T1000 (cell line): ENCODE results near the gene CD99.
"Not testable (repeated sequence)": the region's sequence is repeated elsewhere in the genome, so short reads cannot be mapped to it uniquely, and the experiment has no call there.

Experiments
- DNase-seq: peaks from one replicate; lab custom pipeline; 2025; ENCODE audit warnings: mixed read lengths; lab: John Stamatoyannopoulos, UW

CD99 gene

DNA sequence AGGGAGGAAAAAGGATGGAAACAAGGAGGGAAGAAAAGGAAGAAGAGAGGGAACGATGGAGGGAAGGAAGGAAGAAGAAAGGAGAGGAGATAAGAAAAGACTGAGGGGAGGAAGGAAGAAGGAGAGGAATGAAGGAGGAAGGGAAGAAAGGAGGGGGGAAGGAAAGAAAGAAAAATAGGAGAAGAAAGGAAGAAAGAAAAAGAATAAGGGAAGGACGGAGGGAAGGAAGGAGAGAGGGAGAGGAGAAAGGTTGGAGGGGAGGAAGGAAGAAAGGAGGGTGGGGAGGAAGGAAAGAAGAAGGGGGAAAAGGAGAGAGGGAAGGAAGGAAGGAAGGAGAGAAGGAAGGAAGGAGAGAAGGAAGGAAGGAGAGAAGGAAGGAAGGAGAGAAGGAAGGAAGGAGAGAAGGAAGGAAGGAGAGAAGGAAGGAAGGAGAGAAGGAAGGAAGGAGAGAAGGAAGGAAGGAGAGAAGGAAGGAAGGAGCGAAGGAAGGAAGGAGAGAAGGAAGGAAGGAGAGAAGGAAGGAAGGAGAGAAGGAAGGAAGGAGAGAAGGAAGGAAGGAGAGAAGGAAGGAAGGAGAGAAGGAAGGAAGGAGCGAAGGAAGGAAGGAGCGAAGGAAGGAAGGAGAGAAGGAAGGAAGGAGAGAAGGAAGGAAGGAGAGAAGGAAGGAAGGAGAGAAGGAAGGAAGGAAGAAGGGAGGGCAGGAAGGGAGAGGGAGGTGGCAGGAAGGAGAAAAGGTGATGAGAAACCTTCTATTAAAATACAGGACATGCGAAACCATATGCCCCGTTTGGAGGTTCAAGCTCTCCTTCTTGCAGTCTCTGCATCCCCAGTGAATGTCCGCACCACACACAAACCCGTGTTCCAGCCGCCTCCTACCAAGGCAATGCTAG, 82.3 kb downstream of the CD99 start:
- not testable (repeated sequence) for DNase-seq

DNA sequence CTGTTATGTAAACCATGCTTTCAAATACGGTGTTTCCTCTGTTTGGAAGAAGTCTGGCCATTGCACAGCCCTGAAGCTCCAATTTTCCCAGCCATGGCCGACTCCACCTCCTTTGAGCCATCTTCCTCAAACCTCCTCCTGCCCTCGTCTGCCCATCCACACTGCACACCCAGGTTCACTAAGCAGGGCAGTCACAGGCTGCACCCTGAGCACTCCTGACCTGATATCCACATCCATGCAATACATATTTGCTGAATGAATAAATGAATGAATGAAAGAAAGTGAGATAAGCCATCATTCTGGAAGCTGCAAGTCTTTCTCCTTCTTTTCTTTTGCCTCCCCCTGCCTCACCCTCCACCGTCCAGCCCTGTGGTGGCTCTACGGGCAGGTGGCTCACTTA, 83.0 kb downstream of the CD99 start:
- no peak for DNase-seq

DNA sequence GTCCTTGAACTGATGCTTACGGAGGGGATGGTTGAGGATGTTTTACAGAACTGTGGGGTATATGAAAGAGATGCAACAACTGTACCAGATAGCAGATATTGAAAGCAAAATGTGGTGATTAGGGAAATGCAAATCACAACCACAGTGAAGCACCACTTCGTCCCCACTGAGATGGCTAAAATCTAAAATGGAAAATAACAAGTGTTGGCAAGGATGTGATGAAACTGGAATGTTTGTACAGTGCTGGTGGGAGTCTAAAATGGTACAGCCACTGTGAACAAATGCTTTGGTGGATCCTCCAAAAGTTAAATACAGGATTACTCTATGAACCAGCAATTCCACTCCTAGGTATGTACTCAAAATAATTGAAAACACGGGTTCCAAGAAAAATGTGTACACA, 83.7 kb downstream of the CD99 start:
- DNase-seq: no peak

DNA sequence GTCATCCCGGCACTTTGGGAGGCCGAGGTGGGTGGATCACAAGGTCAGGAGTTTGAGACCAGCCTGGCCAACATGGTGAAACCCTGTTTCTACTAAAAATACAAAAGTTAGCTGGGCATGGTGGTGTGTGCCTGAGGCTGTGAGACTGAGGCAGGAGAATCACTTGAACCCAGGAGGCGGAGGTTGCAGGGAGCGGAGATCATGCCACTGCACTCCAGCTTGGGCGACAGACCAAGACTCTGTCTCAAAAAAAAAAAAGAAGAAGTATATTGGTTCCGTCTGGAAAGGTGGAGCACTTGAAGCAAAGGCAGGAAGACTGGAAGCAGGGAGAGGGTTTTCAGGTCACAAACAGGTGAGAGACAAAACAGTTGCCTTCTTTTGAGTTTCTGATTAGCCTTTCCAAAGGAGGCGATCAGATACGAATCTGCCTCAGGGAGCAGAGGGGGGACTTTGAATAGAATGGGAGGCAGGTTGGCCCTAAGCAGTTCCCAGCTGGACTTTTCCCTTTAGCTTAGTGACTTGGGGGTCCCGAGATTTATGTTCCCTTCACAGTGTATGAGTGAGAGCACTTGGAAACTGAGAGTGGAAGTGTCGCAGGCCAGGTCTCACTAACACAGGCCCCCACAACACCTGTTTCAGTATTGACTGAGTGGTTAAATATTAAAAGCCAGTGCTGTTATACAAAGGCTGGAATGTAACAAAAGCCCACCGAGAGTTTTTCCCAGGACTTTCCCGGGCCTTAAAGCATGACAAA, 89.6 kb downstream of the CD99 start:
- DNase-seq: not testable (repeated sequence)

DNA sequence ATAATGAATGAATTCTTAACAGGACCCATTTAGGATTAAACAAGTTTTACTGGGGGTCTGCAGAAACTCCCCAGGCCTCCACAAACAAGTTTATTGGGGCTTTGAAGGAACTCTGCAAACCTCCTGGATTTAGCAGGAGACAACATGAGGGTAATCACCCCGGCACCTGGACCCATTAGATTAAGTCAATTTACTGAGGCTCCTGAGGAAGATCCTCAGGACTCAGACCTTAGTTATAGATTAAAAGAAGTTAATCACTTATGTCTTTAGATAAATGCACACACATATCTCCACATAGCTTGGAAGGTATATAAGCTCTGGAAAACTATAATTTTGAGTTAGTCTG, 90.1 kb downstream of the CD99 start:
- no peak for DNase-seq

DNA sequence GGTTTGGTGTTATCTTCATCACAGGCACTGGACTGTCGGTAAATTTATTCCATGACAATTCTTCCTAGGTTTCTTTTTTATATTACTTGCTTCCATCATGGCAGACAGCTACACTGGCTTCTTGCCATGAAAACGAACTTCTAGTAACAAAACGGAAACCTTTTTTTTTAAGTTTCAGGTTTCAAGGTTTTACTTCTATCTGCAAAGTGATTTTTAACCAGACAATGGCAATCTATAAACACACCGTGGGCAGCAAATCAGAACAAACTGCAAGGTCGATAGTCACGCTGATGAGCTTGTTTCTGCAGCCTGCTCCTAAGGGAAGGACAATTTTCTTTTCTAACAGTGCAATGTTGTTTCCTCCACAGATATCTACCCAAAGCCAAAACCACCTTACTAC, 90.6 kb downstream of the CD99 start:
- DNase-seq: no peak

DNA sequence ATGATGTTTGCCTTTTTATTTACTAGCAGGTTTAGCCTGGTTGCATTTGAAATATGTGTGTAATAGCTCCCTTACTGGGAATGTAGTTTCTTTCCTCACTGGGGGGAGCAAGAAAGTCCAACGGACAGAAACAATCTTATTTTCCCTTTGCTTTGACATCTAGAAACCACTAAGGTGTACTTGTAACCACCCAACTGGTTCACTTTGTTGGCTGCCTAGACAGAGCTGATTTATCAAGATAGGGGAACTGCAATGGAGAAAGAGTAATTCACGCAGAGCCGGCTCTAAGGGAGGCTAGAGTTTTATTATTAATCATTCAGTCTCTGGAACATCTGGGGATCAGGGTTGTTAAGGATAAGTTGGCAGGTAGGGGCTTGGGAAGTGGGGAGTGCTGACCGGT, 91.1 kb downstream of the CD99 start:
- DNase-seq: no peak

DNA sequence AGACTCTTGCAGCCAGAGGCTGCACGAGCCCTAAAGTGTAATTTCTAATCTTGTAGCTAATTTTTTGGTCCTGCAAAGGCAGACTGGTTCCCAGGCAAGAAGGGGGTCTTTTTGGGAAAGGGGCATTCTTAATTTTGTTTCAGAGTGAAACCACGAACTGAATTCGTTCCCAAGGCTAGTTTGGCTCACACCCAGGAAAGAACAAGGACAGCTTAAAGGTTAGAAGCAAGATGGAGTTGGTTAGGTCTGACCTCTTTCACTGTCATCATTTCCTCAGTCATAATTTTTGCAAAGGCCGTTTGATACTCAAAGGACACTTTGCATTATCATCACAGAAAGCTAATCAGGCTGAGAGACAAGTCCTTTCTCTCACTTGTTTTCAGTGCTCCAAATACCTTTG, 91.7 kb downstream of the CD99 start:
- DNase-seq: no peak

DNA sequence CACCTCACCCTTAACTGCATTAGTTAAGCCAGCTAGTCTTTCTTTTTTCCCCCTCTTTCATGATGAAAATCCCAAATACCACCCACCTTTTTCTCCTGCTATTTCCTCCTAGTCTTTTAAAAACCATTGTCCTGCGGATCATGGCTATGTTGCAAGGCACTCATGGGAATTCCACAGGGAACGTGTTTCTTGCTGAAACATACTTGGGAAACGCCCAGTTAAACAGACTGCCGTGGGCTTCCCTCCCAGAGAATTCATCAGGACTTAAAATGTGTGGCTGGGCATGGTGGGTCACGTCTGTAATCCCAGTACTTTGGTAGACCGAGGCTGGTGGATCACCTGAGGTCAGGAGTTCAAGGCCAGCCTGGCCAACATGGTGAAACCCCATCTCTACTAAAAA, 92.9 kb downstream of the CD99 start:
- no peak for DNase-seq

DNA sequence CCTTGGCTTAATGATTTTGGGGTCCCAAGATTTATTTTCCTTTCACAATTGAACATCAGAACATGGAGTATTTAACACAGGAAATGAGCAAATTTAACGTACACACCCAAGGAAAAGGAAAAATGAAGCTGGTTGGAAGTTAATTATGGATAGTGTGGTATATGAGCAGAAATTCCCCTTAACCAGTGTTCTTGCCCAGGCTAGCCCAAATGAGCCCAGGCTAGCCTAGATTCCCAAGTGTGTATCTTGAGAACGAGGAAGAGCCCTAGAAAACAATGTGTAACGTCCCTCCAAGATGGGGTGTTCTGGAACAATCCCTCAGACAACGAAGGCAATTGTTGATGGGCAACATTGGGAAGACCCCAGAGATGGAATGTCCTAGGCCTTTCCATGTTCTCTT, 94.4 kb downstream of the CD99 start:
- DNase-seq: no peak

DNA sequence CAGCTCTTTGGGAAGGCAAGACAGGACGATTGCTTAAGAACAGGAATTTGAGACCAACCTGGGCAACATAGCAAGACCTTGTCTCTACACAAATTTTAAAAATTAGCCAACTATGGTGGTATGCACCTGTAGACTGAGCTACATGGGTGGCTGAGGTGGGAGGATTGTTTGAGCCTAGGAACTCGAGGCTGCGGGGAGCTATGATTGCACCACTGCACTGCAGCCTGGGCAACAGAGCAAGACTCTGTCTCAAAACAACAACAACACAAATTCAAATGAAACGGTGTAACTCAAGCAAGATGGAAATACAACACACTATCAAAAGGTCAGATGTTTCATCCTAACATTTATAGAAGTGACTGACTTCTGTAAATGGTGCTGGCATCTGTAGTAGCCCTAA, 97.9 kb downstream of the CD99 start:
- no peak for DNase-seq

DNA sequence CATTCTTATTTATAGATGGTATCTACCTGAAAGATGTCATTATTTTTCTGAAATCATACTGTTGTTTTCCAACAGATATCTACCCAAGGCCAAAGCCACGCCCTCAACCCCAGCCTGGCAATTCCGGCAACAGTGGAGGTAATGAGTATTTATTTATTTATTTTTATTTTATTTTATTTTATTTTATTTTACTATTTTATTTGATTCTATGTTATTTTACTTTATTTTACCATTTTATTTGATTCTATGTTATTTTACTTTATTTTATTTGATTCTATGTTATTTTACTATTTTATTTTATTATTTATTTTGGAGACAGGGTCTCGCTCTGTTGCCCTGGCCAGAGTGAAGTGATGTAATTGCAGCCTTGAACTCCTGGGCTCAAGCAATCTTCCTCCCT, 98.5 kb downstream of the CD99 start:
- no peak for DNase-seq
